GM13977 (cell line): ENCODE data around the gene ANKH.

Source experiments
- DNase-seq: peaks from one replicate; pipeline ENCODE4 v3.0.0; 2012; ENCODE audit warnings: low spot score
- CTCF ChIP-seq: IDR thresholded peaks from 2 replicates; pipeline ENCODE4 v1.5.1; 2012; ENCODE audit warnings: mild to moderate bottlenecking, control low read depth; ENCODE audit not compliant: insufficient read depth; ENCODE audit errors: extremely low read depth, missing control alignments
- in situ Hi-C: fragments of 300-500 bp; cut with MboI; formaldehyde crosslinking; loops from one replicate; pipeline ENCODE4 v1.12.0; 2022; ENCODE audit warnings: low sequenced_read_pairs, low pct_unique_long_range_greater_than_20kb, mixed read lengths, inconsistent platforms; ENCODE audit not compliant: unreplicated experiment

ANKH gene

GRCh38 chr5:14702238-14702839 is 169.2 kb downstream of the ANKH start:
- no peak for TF ChIP-seq CTCF
- in situ Hi-C loops = no loop called here
- DNase-seq = no peak

- no peak for TF ChIP-seq CTCF
- no peak for DNase-seq
- in situ Hi-C loops = no loop called here
Measured at GRCh38 chr5:14701556-14701955, 170.0 kb downstream of the ANKH start.

GRCh38 chr5:14700478-14701436 is 170.8 kb downstream of the ANKH start:
- TF ChIP-seq CTCF = no peak
- in situ Hi-C loops = no loop called here
- no peak for DNase-seq

GRCh38 chr5:14699807-14700400 is 171.7 kb downstream of the ANKH start:
- in situ Hi-C loops = no loop called here

GRCh38 chr5:14699159-14699558 is 172.4 kb downstream of the ANKH start:
- in situ Hi-C loops = no loop called here
- no peak for TF ChIP-seq CTCF
- DNase-seq = no peak

More at GRCh38 chr5:14699807-14700400, 171.7 kb downstream of the ANKH start:
- DNase-seq = no peak
- TF ChIP-seq CTCF = no peak

GRCh38 chr5:14698495-14698894 is 173.1 kb downstream of the ANKH start:
- in situ Hi-C loops = no loop called here
- TF ChIP-seq CTCF = no peak
- no peak for DNase-seq
